ENCODE data around the gene DST.
A peak's percentile ranks its signal among the peaks of the same experiment; 100 is the strongest.

Gene DST

GRCh38 chr6:56642366-56643261 lies at the start of gene DST:
Gene DST (minus strand): TSS chr6:56642889.
- DNase-seq (ENCODE audit: low spot score) = no peak

GRCh38 chr6:56691814-56692213 lies 49.1 kb upstream of the DST start:
- DNase-seq (ENCODE audit: low spot score) = no peak

- DNase-seq (ENCODE audit: low spot score) = no peak
These were observed 48.6 kb upstream of the DST start for GRCh38 chr6:56691286-56691595.

- no peak for DNase-seq (ENCODE audit: low spot score)
These were observed 48.0 kb upstream of the DST start for GRCh38 chr6:56690519-56691285.

- no peak for DNase-seq (ENCODE audit: low spot score)
These were observed 47.0 kb upstream of the DST start for GRCh38 chr6:56689663-56690062.

- DNase-seq (ENCODE audit: low spot score) = peak; percentile 9
These were observed 46.4 kb upstream of the DST start for GRCh38 chr6:56689114-56689513.

- DNase-seq (ENCODE audit: low spot score) = no peak
These were observed 45.8 kb upstream of the DST start for GRCh38 chr6:56688521-56688920.

GRCh38 chr6:56687551-56687950 lies 44.9 kb upstream of the DST start:
- DNase-seq (ENCODE audit: low spot score) = no peak

- DNase-seq (ENCODE audit: low spot score) = no peak
These were observed 43.7 kb upstream of the DST start for GRCh38 chr6:56686429-56686828.

GRCh38 chr6:56685994-56686393 lies 43.3 kb upstream of the DST start:
- DNase-seq (ENCODE audit: low spot score) = no peak

- no peak for DNase-seq (ENCODE audit: low spot score)
These were observed 42.5 kb upstream of the DST start for GRCh38 chr6:56685102-56685733.

GRCh38 chr6:56684342-56685101 lies 41.8 kb upstream of the DST start:
- DNase-seq (ENCODE audit: low spot score) = no peak

- DNase-seq (ENCODE audit: low spot score) = no peak
These were observed 41.2 kb upstream of the DST start for GRCh38 chr6:56683882-56684281.

GRCh38 chr6:56682635-56683034 lies 39.9 kb upstream of the DST start:
- DNase-seq (ENCODE audit: low spot score) = no peak

- no peak for DNase-seq (ENCODE audit: low spot score)
These were observed 34.9 kb upstream of the DST start for GRCh38 chr6:56677559-56677958.

GRCh38 chr6:56671651-56672461 lies 29.2 kb upstream of the DST start:
- DNase-seq (ENCODE audit: low spot score) = no peak

GRCh38 chr6:56671160-56671559 lies 28.5 kb upstream of the DST start:
- no peak for DNase-seq (ENCODE audit: low spot score)

- DNase-seq (ENCODE audit: low spot score) = no peak
These were observed 26.4 kb upstream of the DST start for GRCh38 chr6:56669041-56669440.

GRCh38 chr6:56668158-56668557 lies 25.5 kb upstream of the DST start:
- DNase-seq (ENCODE audit: low spot score) = no peak

- no peak for DNase-seq (ENCODE audit: low spot score)
These were observed 24.6 kb upstream of the DST start for GRCh38 chr6:56667336-56667735.

GRCh38 chr6:56664029-56664428 lies 21.3 kb upstream of the DST start:
- DNase-seq (ENCODE audit: low spot score) = no peak
